ENCODE measurements around the gene KIF21B.
"Not testable (repeated sequence)": the region's sequence is repeated elsewhere in the genome, so short reads cannot be mapped to it uniquely, and the experiment has no call there.

The KIF21B gene

DNA sequence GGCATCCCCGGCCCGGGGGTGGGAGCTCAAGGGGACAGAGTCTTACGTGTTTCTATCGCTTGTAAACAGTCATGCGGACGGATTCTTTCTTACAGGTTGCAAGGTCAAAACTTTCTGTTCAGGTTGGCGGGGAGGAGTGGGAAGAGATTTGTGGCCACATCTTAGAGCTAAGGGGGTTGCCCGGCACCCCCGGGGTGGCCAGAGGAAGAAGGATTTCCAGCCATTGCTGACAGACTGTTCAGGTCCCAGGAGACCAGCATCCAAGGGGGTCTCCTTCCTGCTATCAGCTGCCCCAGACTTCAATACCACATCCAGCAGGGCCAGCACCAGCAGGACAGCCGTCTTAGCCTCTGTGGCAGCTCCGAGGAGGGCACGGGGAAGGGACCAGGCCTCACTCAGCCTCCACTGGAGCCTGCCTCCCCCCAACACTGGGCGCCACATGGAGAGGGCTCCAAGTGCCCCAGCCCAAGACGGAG, 52.0 kb downstream of the KIF21B start:
- DNase-seq (ENCODE audit: low read depth, low spot score) = no peak

DNA sequence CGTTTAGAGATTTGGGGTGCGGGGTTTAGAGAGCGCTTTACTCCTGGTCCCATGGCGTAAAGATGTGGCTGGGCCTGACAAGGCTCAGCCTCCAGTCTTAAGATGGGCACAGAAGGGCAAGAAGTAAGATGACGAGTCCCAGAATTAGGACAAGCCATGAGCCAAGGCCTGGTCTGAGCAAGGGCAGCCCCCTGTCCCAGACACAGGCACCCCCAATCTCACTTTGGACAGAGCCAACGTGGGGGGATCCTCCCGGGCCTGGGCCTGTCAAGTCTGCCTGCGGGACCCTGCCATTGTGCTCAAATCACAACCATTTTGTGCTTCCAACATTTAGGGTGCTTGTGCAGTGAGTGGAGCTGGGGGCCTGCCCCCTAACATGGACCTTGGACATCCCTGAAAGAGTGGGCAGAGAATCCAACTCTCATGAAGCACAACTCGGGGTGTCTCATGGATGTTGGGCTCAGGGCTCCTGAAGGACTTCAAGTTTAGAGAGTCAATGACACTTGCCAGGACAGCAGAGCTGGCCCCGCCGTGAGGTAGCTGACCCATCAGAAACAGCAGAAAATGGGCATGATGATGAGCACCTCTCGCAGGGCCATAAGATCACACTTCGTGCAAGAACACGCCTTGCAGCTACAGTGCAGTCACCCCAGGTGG, 52.6 kb downstream of the KIF21B start:
- no peak for DNase-seq (ENCODE audit: low read depth, low spot score)

GRCh38 chr1:200969726-200970561, 53.6 kb downstream of the KIF21B start:
- DNase-seq (ENCODE audit: low read depth, low spot score) = no peak

GRCh38 chr1:200968469-200969410, 54.8 kb downstream of the KIF21B start:
- no peak for DNase-seq (ENCODE audit: low read depth, low spot score)

DNA sequence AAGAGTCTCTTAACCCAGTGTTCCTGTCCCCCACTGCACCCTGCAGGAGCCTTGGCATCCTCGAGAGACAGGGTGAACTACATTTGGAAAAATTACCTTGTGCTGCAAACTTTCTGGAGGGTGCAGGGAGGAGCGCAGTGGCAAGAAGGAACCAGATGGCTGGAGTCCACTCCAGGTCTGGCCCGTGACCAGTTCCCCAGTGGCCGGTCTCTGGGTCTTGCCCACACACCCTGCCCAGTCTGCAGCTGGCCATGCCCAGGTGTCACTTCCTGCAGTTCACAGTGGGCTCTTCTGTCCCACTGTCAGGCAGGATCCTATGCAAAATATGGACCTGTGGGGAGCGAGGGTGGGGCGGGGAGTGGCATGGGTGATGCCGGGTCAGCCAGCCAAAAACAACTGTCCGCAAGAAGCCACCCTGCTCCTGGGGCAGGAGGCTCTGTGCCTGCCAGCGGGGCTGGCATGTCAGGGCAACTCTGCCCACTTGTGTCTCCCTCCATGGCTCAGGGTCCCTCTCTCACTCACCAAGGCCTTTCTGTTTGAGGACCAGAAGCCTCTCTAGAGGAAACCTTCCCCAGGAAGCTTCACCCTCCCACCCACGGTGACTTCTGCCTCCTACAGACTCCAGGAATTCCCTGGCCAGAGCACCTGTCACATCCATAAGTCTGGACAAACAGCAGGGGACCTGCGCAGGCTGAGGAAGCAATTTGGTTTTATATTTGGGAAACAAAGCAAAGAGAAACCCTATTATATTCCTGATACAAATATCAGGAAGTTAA, 55.6 kb downstream of the KIF21B start:
- DNase-seq (ENCODE audit: low read depth, low spot score) = no peak

DNA sequence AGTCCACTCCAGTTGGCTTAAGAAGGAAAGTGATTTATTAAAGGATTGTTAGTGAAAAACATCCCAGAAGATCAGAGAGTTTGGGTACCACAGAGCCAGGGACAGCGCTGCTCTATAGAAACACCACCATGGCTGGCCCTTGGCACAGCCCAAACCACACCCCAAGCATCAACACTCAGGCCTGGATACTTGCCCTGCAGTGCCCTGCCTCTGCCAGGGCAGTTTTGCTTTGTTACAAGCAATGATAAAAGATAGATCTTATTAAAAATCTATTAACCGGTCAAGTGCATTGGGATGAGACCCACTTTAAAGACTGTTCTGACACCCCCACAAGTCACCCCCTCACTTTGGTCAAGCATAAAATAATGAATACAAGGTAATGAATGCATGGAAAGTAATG, 56.6 kb downstream of the KIF21B start:
- no peak for DNase-seq (ENCODE audit: low read depth, low spot score)

- DNase-seq (ENCODE audit: low read depth, low spot score) = no peak
These were observed 58.3 kb downstream of the KIF21B start for GRCh38 chr1:200965111-200965805.

DNA sequence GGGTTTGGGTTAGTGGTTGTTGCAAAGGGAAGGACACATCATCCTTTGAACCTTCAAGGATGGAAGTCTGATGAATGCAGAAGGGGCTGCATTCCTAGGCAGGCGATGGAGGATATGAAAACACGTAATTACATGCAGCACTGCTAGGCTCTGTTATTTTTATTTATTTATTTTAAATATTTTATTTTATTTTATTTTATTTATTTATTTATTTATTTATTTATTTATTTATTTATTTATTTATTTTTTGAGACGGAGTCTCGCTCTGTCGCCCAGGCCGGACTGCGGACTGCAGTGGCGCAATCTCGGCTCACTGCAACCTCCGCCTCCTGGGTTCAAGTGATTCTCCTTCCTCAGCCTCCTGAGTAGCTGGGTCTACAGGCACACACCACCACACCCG, 59.6 kb downstream of the KIF21B start:
- not testable (repeated sequence) for DNase-seq (ENCODE audit: low read depth, low spot score)

- no peak for DNase-seq (ENCODE audit: low read depth, low spot score)
These were observed 60.4 kb downstream of the KIF21B start for GRCh38 chr1:200963076-200963475.

- no peak for DNase-seq (ENCODE audit: low read depth, low spot score)
These were observed 60.9 kb downstream of the KIF21B start for GRCh38 chr1:200962631-200963030.

DNA sequence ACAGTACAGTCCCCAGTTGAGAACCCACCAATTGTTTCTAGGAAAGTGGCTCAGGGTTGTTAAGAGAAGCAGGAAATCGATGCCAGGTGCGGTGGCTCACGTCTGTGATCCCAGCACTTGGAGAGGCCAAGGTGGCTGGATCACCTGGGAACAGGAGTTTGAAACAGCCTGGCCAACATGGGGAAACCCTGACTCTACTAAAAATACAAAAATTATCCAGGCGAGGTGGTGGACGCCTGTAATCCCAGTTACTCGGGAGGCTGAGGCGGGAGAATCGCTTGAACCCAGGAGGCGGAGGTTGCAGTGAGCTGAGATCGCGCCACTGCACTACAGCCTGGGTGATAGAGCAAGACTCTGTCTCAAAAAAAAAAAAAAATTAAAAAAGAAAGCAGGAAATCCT, 61.4 kb downstream of the KIF21B start:
- DNase-seq (ENCODE audit: low read depth, low spot score) = not testable (repeated sequence)

GRCh38 chr1:200960948-200961340, 62.6 kb downstream of the KIF21B start:
- DNase-seq (ENCODE audit: low read depth, low spot score) = no peak

DNA sequence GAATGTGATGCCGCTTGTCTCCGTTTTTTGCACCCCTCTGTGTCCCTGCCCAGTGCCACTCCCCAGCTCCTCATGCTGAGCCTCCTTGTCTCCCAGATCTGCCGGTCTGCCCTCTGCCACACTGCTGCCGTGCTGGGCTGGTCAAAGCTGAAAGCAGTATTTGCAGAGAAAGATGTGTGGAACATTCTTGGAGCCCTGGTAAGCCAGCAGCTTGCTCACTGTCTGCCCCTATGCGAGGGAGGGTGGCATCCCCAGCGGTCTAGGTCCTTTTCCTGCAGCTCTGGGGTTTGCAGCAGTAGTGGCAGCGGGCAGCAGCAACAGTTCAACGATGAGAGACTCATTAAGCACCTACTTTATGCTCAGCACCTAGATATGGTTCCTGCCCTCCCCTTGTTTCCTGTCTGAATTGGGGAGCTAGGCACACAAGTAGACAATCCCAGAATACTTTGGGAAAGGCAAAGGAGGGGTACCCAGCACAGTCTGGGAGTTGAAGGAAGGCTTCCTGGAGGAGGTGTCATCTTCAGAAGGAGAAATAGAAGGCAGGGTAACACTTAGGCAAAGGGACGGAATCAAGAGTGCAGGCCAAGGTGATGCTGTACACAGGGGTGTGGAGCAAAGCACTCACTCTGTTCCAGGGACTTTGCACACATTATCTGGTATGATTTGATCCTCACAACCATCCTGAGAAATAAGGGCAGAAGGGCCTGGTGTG, 63.1 kb downstream of the KIF21B start:
- no peak for DNase-seq (ENCODE audit: low read depth, low spot score)

- no peak for DNase-seq (ENCODE audit: low read depth, low spot score)
These were observed 64.0 kb downstream of the KIF21B start for GRCh38 chr1:200959411-200959921.

GRCh38 chr1:200958597-200958996, 64.9 kb downstream of the KIF21B start:
- no peak for DNase-seq (ENCODE audit: low read depth, low spot score)

- DNase-seq (ENCODE audit: low read depth, low spot score) = no peak
These were observed 69.1 kb downstream of the KIF21B start for GRCh38 chr1:200954434-200954833.

DNA sequence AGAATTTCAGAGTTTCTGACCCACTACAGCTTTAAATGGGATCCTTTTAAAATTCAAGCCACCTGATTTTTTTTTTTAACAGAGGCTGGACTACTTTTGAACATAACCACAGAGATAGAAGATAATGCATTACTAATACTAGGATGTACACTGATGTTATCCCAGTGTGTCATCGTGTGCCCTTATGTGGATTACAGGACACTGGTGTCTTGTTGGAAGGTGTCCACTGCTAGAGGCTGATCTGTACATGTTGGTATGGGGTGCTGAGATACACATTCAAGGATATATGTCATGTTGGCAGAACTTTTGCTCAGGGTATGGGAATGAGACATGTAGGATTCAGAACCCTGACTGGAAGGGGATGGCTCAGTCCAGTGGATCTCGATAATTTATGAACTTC, 72.5 kb downstream of the KIF21B start:
- DNase-seq (ENCODE audit: low read depth, low spot score) = no peak

DNA sequence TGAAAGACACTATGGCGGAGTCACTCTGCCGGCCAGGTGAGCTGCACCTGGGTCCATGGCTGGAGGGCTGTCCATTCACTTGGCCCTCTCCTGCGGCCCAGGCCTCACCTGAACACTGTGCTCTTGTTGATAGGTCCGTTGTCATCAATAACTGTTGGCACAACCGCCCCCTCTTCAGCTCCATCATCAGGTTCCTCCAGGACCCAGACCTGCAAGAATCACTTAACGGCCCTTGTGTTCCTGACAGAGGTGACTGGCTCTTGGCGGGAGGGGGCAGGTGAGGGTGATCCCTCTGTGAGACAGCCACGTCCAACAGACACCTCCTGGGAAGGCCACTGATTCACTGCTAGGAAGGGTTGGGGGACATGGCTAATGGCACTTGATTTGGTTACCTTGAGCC, 73.9 kb downstream of the KIF21B start:
- no peak for DNase-seq (ENCODE audit: low read depth, low spot score)

DNA sequence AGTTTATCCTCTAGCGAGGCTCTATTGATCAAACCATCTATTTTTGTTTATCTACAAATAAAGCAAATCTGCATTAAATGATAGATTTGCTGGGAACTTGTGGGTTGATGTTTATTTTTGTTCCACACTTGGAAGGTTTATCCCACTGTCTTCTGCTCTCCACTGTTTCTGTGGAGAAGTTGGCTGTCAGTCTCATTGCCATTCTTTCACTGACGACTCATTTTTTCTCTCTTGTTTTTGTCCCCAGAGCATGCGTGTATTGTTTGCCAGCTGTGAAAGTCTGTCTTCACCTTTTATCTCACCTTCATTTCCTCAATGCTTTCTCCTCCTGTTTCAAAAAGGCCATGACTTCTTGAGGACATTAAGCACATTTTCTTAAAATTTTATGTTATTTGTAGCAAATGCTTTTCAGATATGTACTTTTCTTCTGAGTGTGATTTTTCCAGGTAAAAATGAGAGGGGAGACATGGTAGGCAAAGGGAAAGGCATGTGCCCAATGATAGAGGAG, 76.4 kb downstream of the KIF21B start:
- no peak for DNase-seq (ENCODE audit: low read depth, low spot score)
